SHP77 (cell line): ENCODE measurements around the gene MFSD12.

Experiments
- DNase-seq, 2 experiments: peaks; one replicate each; lab custom pipeline; 2025; lab: John Stamatoyannopoulos, UW

MFSD12 gene

DNA sequence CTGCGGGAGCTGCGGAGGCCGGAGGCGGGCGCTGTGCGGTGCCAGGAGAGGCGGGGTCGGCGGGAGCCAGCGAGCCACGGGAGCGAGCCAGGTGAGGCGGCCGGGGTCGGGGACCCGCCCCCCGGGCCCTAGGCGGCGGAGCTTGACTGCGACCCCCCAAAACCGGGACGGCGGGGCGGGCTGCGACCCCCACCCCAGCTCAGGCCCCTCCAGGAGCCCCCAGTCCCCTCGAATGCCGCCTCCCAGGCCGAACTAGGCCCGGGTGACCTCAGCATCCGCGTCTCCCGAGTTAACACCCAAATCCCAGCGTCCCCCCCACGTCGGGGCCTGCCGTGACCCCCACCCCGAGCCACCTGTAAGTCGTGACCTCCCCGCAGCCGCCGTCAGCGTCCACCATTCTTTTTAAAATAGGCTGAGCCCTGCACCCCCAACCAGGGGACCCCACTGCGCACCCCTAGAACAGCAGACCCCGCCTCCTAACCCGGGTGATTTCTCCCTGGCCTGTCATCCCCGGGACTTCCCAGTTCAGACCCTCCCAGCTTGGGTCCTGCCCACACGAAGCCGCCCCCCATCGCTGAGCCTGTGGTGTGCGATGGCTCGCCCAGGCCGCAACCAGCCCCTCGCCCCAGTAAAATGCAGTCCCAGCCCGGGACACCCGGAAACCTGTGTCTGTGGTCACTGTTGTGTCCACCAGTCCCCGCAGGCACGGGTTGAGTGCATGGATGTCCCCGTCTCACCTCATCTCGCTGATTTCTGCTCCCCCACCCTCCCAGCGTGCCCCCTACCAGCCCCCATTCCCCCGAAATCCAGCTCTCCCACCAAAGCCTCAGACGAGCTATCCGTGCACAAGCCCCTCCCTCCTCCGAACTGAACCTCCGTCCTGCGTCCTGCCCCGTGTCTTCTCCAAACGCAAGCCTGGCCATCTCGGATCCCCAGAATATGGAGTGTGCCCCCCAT lies 50.7 kb downstream of the MFSD12 start:
- no peak for DNase-seq

DNA sequence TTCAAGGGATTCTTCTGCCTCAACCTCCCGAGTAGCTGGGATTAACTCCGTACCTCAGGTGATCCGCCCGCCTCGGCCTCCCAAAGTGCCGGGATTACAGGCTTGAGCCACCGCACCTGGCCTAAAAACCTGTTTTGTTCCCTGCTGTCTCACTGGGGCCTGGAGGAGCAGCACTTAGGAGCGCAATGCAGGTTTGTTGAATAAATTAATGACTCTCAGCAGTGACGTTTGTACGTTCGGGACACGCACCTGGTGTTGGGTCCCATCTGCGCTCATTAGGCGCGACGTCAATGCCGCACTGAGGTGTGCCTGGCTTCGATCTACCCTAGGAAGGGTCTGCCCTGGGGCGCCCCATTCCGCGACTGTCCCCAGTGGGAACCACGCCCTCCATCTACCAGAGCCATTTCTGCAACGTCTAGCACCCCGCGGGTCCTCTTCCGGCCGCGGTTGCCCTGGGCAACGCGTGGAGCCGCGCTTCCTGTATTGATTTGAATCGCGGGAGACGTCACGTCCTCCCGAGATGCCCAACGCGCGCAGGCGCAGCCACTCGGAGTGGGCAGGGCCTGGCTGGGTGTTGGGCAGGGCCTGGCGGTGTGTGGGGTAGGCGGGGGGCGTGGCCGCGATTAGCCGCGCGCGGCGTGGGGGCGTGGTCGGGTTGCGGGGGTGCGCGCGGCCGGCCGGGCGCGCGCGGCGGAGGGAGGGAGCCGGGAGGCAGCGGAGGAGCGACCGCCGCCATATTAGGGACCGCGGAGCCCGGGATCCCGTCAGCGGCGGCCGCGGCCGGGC lies 51.6 kb downstream of the MFSD12 start, which contains the start of gene FZR1:
FZR1 (plus strand) TSS at position 714 of the 786 bp plus-strand sequence. CDS start 16,679 bp downstream, outside the sequence.
- peak; percentile 95 to 96 for DNase-seq

DNA sequence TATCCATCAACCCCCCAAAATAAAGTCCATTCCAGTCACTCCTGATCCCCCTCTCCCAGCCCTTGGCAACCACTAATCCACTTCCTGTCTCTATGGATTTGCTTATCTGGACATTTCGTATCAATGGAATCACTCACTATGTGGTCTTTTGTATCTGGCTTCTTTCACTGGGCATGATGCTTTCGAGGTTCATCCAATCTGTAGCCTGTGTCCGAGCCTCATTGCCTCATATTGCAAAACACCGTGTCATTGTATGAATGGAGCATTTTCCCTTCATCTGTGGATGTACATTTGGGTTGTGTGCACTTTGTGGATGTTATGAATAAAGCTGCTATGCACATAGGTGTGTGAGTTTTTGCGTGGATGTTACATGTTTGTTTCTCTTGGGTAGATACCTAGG lies 52.7 kb downstream of the MFSD12 start:
- DNase-seq: no peak

DNA sequence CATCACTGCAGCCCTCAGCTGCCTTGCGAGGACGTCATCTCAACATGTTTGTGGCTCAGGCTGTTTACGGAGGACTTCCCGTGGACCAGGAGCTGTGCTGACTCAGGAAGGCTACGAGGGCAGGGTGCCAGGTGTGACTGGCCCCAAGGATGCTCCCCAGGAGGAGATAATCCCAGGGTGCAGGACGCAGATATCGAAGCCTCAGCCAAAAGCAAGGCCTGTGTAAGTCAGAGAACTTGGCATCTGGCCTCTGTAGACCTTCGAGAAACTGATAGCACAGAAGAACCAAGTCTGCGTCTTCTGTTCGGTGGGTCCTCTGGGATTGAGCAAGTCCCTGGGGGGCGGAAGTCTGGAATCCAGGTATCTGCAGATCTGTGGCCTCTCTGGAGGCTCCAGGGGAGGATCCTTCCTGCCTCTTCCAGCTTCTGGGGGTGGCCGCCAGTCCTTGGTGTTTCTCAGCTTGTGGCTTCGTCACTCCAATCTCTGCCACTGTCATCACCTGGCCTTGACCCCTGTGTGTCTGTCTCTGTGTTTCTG lies 54.3 kb downstream of the MFSD12 start:
- DNase-seq: no peak

DNA sequence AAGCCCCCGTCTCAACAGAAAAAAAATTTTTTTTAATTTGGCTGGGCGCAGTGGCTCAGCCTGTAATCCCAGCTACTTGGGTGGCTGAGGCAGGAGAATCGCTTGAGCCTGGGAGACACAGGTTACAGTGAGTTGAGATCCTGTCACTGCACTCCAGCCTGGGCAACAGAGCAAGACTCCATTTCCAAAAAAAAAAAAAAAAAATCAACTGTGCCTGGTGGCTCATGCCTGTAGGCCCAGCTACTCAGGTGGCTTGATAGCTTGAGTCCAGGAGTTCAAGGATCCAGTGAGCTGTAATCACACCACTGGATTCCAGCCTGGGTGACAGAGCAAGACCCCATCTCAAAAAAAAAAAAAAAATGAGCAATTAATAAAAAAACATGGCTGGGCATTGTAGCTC lies 55.6 kb downstream of the MFSD12 start:
- DNase-seq: no peak

DNA sequence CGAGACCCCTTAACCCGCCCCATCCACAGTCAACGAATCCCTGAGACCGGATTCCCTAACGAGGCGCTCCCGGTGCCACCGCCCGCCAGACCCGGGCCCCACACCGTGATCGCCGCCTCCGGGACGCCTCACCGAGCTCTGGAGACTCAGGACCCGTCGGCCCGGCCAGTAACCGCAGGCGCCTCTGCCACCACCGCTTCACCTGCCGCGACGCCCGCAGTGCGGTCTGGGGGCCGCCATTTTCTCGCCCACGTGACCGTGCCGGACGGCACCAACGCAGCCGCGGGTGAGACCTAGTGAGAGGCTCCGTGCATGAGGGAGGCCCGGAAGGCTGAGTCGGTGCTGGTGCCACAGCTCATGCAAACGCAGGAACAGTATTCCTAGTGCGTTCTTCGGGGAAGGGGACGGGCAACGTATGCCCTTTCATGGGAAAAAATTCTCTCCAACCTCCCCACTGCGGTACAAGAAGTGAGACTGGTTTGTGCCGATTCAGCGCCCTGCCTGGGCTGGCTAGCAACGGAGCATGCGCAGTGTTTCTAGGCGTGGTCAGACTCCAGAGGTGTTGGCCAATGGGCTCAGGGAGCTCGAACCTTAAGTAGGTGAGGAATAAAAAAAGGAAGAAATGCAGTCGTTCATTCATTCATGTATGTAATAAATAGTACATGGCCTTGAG lies 56.8 kb downstream of the MFSD12 start, which contains the start of gene DOHH:
DOHH (minus strand) TSS at position 246 of the 673 bp plus-strand sequence. CDS start 3,860 bp downstream, outside the sequence.
- peak; percentile 93 to 95 for DNase-seq

DNA sequence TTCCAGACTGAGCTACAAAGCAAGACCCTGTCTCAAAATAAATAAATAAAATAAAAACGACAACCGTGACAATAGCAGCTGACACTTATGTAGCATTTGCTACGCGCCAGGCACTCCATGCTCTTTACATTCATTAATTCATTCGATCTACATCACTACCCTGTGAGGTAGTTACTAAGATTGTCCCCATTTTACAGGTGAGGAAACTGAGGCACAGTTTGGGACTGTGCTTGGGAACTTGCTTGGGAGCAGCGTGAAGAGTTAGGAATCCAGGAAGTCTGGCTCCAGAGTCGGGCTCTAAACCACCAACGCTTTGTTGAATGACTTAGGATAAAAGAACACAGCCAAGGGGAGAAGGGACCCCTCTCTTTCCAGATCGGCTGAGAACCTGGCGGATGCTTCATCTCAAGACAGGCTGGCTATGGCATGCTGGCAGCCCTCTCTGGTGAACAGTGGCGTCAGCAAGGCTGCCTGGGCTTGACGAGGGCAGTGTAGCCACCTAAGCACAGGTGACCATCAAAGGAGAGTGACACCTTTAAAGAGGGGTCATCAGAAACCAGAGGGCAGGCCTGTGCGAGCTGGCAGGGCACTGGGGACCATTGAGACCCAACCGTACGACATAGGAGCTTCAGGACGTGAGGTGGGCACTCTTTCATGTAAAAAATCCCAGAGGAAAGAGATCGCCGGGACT lies 57.5 kb downstream of the MFSD12 start:
- no peak for DNase-seq

DNA sequence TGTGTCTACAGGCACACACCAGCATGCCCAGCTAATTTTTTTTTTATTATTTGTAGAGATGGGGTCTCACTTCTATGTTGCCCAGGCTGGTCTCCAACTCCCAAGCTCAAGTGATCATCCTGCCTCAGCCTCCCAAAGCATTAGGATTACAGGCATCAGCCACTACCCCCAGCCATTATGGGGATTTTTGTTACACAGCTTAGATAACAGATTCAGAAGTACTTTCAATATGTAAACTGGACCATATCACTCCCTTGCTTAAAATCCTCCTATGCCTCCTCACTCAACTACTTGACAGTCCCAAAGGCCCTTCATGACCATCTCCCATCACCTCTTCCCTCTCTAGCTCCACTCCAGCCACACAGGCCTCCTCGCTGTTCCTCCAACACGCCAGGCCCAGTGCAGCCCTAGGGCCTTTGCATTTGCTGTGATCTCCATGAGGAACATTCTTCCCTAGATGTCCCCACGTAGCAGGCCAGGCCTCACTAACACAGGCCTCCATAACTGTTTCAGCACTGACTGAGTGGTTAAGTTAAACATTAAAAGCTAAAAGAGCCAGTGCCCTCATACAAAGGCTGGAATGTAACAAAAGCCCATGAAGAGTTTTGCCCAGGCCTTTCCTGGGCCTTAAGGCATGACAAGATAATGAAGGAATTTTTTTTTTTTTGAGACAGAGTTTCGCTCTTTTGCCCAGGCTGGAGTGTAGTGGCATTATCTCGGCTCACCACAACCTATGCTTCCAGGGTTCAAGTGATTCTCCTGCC lies 59.4 kb downstream of the MFSD12 start:
- no peak for DNase-seq

DNA sequence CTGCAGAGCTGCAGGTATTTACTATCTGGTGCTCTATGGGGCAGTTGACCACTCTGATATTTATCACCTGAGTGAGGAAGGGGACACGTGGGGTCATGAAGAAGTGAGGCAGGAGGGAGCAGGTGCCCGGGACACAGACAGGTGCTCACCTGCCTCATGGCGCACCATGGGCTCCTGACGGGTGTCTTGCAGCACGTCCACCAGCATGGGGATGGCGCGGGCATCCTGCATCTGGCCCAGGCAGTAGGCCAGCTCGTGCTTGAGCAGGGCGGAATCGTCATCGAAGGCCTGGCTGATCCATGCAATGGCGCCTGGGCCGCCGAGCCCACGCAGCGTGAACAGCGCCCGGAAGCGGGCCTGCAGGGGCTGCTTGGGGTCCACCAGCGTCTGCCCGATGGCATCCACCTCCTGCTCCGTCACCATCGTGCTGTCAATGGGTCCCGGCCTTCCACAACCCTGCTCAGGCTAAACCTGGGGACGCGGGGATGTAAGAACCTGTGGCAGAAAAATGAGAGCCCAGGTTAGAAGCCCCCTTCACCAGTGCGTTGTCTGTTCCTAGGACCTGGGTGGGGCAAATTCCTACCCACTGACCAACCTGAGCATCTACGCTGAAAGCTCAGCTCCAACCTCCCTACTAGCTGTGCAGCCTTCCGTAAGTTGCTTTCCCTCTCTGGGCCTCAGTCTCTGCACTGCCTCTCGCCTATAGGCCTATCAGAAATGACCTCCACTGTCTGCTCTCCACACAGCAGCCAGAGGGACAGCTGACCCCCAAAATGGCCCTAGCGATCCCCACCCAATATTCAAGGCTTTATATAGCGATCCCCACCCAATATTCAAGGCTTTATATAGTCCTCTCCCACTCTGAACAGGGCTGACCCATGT lies 60.8 kb downstream of the MFSD12 start:
- no peak for DNase-seq

DNA sequence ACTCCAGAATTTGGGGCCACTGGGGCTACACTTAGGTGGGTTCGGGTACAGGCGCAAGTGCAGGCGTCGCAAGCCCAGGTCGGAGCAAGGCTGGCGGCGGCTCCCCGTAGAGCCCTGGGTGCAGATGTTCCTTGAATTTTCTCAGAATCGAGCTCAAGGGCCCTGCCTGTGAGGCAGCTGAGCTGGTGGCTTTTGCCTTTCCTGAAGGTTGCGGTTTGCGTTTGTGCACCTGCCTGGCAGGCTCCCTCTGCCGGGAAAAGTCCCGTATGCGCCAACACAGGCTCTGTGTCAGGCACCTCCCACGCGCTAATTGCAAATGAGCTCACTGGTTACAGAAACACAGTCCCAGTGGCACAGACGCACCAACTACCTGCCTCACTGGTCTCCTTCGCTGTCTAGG lies 62.8 kb downstream of the MFSD12 start:
- DNase-seq: peak in 1 of 2 experiments; percentile 43
